H1 (cell line): ENCODE measurements around the gene BRIP1.

Experiments
- EP300 ChIP-seq, 2 experiments: IDR thresholded peaks; 1 replicate in 1 of 2; 2 replicates in 1 of 2; pipeline ENCODE4 v1.6.1; 2011 to 2012; ENCODE audit warnings: low read depth in 2 of 2, low read length in 2 of 2, mild to moderate bottlenecking in 2 of 2, borderline replicate concordance in 1 of 2, inconsistent platforms in 1 of 2, moderate library complexity in 1 of 2
- EZH2 ChIP-seq: fragments of 200-600 bp; sonication (generic); IDR thresholded peaks from 2 replicates; pipeline ENCODE4 v1.7.1; 2012; ENCODE audit warnings: low read depth, mild to moderate bottlenecking, moderate library complexity, low read length, inconsistent platforms; ENCODE audit not compliant: severe bottlenecking
- JUN ChIP-seq: IDR thresholded peaks from 2 replicates; pipeline ENCODE4 v1.6.1; 2011; ENCODE audit warnings: low read depth, mild to moderate bottlenecking, improper control_type of control experiment, low read length
- TBP ChIP-seq: IDR thresholded peaks from 2 replicates; pipeline ENCODE4 v1.6.1; 2011; ENCODE audit warnings: low read depth, low read length, improper control_type of control experiment
- TF ChIP-seq, protein P1 (sequence below), 3 experiments: IDR thresholded peaks; 1 replicate in 2 of 3; 2 replicates in 1 of 3; pipeline versions ENCODE4 v1.5.1 to v1.6.1; 2011; ENCODE audit warnings: low read length in 3 of 3, mild to moderate bottlenecking in 3 of 3, inconsistent platforms in 2 of 3, low read depth in 1 of 3, moderate library complexity in 1 of 3; ENCODE audit not compliant: insufficient read depth in 1 of 3; ENCODE audit errors: control extremely low read depth in 1 of 3

DNA sequence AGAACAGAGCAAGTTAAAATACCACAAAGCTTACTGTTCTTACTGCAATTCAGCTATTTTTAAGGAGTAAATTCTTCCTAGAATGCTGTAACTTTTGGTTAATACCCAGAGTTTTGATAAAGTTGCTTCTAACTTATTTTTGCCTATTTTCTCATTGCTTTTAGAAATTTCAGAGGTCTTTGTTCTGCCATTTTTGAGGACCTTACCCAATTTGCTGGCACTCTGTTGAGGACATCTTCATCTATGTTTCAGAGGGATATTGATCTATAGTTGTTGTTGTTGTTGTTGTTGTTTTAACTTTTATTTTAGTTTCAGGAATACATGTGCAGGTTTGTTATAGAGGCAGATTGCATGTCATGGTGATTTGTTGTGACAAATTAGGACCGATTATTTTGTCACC, 161.3 kb downstream of the BRIP1 start:
- TF ChIP-seq JUN (no peak), EZH2 (no peak), EP300 (IDR thresholded peaks at IDR 0.05; ENCODE audit: borderline replicate concordance in 1 of 2, low read depth in 2 of 2, low read length in 2 of 2) (no peak), TBP (no peak)
- TF ChIP-seq, protein P1, sequence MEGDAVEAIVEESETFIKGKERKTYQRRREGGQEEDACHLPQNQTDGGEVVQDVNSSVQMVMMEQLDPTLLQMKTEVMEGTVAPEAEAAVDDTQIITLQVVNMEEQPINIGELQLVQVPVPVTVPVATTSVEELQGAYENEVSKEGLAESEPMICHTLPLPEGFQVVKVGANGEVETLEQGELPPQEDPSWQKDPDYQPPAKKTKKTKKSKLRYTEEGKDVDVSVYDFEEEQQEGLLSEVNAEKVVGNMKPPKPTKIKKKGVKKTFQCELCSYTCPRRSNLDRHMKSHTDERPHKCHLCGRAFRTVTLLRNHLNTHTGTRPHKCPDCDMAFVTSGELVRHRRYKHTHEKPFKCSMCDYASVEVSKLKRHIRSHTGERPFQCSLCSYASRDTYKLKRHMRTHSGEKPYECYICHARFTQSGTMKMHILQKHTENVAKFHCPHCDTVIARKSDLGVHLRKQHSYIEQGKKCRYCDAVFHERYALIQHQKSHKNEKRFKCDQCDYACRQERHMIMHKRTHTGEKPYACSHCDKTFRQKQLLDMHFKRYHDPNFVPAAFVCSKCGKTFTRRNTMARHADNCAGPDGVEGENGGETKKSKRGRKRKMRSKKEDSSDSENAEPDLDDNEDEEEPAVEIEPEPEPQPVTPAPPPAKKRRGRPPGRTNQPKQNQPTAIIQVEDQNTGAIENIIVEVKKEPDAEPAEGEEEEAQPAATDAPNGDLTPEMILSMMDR (IDR thresholded peaks at IDR 0.05; ENCODE audit: control extremely low read depth in 1 of 3, insufficient read depth in 1 of 3, low read depth in 1 of 3, low read length in 3 of 3): no peak
